Measurements from ENCODE around the gene ATP13A4. TPM values are rescaled to one million over a fixed set of nuclear protein-coding genes. Genes with fewer than 3 reads are reported as not detected.

ATP13A4 gene
- polyA plus RNA-seq, 1 donor (not counting 4 experiments of a cell fraction or from before 2014, with no cell fraction given): 0.16 TPM

DNA sequence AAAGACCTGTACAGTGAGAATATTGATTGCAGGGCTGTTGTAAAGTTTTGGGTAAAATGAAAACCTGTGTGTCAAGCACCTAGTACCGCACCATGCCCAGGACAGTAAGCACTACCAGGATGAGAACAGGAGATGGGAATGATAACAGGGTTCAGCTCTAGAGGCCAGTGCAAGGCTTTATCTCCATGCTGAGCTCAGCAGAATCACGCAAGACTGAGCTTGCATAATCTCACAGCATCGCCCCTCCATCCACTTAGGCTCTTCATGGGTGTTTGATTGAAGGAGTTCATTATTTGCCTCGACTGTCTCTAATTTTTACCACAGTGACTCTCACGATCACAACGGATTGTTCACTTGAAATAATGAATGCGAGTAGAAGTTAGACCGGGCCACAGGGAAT, 179.1 kb downstream of the ATP13A4 start:
- no peaks in the 10 kb centered on the region for H4K20me1 ChIP-seq (ENCODE audit: control insufficient read depth, extremely low read depth, insufficient read depth, low read length)
- DNase-seq (ENCODE audit: low read depth, low spot score): no peak
- dilution Hi-C loops (cut with MboI; ENCODE audit: extremely low pct_ligation_motif_present, low sequenced_read_pairs): no loop called here
- no peaks in the 10 kb centered on the region for H3K9me3 ChIP-seq (ENCODE audit: control insufficient read depth, low read depth, low read length)
- H3K36me3 ChIP-seq (ENCODE audit: control insufficient read depth in 2 of 2, extremely low read depth in 1 of 2, insufficient read depth in 2 of 2, low read length in 2 of 2): no peaks in the 10 kb centered on the region
- H3K9me1 ChIP-seq (ENCODE audit: control insufficient read depth, extremely low read depth, insufficient read depth, low read length): no peaks in the 10 kb centered on the region
- no peak for FAIRE-seq
- no peak overlapping the region for H3K4me2 ChIP-seq (ENCODE audit: control insufficient read depth, extremely low read depth, insufficient read depth, low read depth, low read length)
- H3K9ac ChIP-seq (ENCODE audit: control insufficient read depth, extremely low read depth, insufficient read depth, low read length): no peak overlapping the region
- H3K79me2 ChIP-seq (ENCODE audit: control insufficient read depth, insufficient read depth, low read length): no peaks in the 10 kb centered on the region
- TF ChIP-seq, protein P1, sequence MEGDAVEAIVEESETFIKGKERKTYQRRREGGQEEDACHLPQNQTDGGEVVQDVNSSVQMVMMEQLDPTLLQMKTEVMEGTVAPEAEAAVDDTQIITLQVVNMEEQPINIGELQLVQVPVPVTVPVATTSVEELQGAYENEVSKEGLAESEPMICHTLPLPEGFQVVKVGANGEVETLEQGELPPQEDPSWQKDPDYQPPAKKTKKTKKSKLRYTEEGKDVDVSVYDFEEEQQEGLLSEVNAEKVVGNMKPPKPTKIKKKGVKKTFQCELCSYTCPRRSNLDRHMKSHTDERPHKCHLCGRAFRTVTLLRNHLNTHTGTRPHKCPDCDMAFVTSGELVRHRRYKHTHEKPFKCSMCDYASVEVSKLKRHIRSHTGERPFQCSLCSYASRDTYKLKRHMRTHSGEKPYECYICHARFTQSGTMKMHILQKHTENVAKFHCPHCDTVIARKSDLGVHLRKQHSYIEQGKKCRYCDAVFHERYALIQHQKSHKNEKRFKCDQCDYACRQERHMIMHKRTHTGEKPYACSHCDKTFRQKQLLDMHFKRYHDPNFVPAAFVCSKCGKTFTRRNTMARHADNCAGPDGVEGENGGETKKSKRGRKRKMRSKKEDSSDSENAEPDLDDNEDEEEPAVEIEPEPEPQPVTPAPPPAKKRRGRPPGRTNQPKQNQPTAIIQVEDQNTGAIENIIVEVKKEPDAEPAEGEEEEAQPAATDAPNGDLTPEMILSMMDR (optimal IDR thresholded peaks at IDR 0.05 in 1 of 3, IDR thresholded peaks at IDR 0.05 in 1 of 3, conservative IDR thresholded peaks at IDR 0.05 in 1 of 3; ENCODE audit: extremely low read depth in 1 of 3, insufficient read depth in 2 of 3, low read length in 3 of 3): no peak
- TF ChIP-seq EZH2 (IDR thresholded peaks at IDR 0.05; ENCODE audit: low read length): no peak
- H3K27ac ChIP-seq (ENCODE audit: control insufficient read depth, insufficient read depth, low read length): no peak overlapping the region
- no peak overlapping the region for H2AFZ ChIP-seq (ENCODE audit: control insufficient read depth, low read length)
- H3K27me3 ChIP-seq (ENCODE audit: control insufficient read depth, extremely low read depth, insufficient read depth, low read length): no peaks in the 10 kb centered on the region
- no peak overlapping the region for H3K4me3 ChIP-seq (ENCODE audit: control insufficient read depth in 2 of 3, extremely low read depth in 1 of 3, insufficient read depth in 2 of 3, low read depth in 1 of 3, low read length in 3 of 3)
- H3K4me1 ChIP-seq (ENCODE audit: control insufficient read depth, extremely low read depth, insufficient read depth, low read length): no peaks in the 10 kb centered on the region

DNA sequence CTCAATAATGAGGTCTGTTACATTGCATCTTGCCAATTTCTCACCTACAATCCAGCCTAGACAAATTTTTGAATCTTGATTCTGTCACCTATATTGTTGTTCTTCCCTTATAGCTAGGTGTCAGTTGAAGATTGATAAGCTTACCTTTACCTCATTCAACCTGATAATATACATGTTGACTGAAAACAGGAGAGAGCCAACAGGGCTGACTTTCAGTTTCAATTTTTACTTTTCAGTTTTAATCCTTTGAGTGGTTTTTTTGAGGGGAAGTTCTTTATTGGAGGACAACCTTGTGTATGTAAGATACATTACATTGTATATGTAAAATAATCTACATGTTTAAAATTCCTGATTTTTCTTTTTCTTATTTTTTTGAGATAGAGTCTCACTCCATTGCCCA, 181.9 kb downstream of the ATP13A4 start:
- Histone ChIP-seq H4K20me1 (ENCODE audit: control insufficient read depth, extremely low read depth, insufficient read depth, low read length) (no peaks in the 10 kb centered on the region), H3K4me3 (ENCODE audit: control insufficient read depth in 2 of 3, extremely low read depth in 1 of 3, insufficient read depth in 2 of 3, low read depth in 1 of 3, low read length in 3 of 3) (no peak overlapping the region), H3K27me3 (ENCODE audit: control insufficient read depth, extremely low read depth, insufficient read depth, low read length) (no peaks in the 10 kb centered on the region), H3K9me1 (ENCODE audit: control insufficient read depth, extremely low read depth, insufficient read depth, low read length) (no peaks in the 10 kb centered on the region), H3K4me1 (ENCODE audit: control insufficient read depth, extremely low read depth, insufficient read depth, low read length) (no peaks in the 10 kb centered on the region), H3K4me2 (ENCODE audit: control insufficient read depth, extremely low read depth, insufficient read depth, low read depth, low read length) (no peak overlapping the region), H3K9me3 (ENCODE audit: control insufficient read depth, low read depth, low read length) (no peaks in the 10 kb centered on the region), H3K79me2 (ENCODE audit: control insufficient read depth, insufficient read depth, low read length) (no peaks in the 10 kb centered on the region), H3K9ac (ENCODE audit: control insufficient read depth, extremely low read depth, insufficient read depth, low read length) (no peak overlapping the region), H2AFZ (ENCODE audit: control insufficient read depth, low read length) (no peak overlapping the region), H3K27ac (ENCODE audit: control insufficient read depth, insufficient read depth, low read length) (no peak overlapping the region), H3K36me3 (ENCODE audit: control insufficient read depth in 2 of 2, extremely low read depth in 1 of 2, insufficient read depth in 2 of 2, low read length in 2 of 2) (no peaks in the 10 kb centered on the region)
- DNase-seq (ENCODE audit: low read depth, low spot score) (no peak), FAIRE-seq (no peak)
- dilution Hi-C loops (cut with MboI; ENCODE audit: extremely low pct_ligation_motif_present, low sequenced_read_pairs): no loop called here
- no peak for TF ChIP-seq EZH2 (IDR thresholded peaks at IDR 0.05; ENCODE audit: low read length)
- TF ChIP-seq, protein P1 (optimal IDR thresholded peaks at IDR 0.05 in 1 of 3, IDR thresholded peaks at IDR 0.05 in 1 of 3, conservative IDR thresholded peaks at IDR 0.05 in 1 of 3; ENCODE audit: extremely low read depth in 1 of 3, insufficient read depth in 2 of 3, low read length in 3 of 3): no peak

All from keratinocyte (primary cell).